ENCODE measurements around the gene IPCEF1.
A peak's percentile ranks its signal among the peaks of the same experiment; 100 is the strongest.

IPCEF1 gene, protein sequence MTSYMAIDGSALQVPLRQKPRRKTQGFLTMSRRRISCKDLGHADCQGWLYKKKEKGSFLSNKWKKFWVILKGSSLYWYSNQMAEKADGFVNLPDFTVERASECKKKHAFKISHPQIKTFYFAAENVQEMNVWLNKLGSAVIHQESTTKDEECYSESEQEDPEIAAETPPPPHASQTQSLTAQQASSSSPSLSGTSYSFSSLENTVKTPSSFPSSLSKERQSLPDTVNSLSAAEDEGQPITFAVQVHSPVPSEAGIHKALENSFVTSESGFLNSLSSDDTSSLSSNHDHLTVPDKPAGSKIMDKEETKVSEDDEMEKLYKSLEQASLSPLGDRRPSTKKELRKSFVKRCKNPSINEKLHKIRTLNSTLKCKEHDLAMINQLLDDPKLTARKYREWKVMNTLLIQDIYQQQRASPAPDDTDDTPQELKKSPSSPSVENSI

GRCh38 chr6:154356690-154357089 is at the start of gene IPCEF1:
TSS of gene IPCEF1 (minus strand) at chr6:154356803. CDS start at chr6:154265947, 90,856 bp downstream.
- FAIRE-seq, result peak; percentile 92
- DNase-seq (ENCODE audit: extremely low spot score, insufficient read length, low read depth), result no peak

GRCh38 chr6:154406301-154406700 is 49.7 kb upstream of the IPCEF1 start:
- FAIRE-seq (no peak), DNase-seq (ENCODE audit: extremely low spot score, insufficient read length, low read depth) (no peak)

GRCh38 chr6:154404791-154405400 is 48.3 kb upstream of the IPCEF1 start:
- FAIRE-seq, result no peak

DNA sequence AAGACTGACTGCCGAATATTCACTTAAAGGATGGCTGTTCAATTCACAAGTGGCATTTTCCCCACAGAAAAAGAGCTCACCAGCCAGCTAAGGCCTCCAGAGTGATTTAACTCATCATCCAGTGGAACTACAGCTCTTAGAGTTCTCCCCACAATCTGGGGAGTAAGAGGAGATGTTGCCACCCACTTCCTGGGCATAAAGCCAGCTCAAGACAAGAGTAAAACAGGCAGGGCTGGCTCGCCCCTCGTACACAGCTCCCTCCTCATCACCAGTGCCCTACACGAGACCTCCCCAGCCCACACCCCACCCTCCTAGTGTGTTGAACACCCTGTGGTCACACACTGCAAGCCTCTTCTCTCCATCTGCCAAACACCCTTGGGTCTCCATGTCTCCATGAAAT is 47.2 kb upstream of the IPCEF1 start:
- FAIRE-seq (no peak), DNase-seq (ENCODE audit: extremely low spot score, insufficient read length, low read depth) (no peak)

More at GRCh38 chr6:154404791-154405400, 48.3 kb upstream of the IPCEF1 start:
- DNase-seq (ENCODE audit: extremely low spot score, insufficient read length, low read depth), result no peak

- DNase-seq (ENCODE audit: extremely low spot score, insufficient read length, low read depth) (no peak), FAIRE-seq (no peak)
These were observed 45.6 kb upstream of the IPCEF1 start for GRCh38 chr6:154402081-154402780.

DNA sequence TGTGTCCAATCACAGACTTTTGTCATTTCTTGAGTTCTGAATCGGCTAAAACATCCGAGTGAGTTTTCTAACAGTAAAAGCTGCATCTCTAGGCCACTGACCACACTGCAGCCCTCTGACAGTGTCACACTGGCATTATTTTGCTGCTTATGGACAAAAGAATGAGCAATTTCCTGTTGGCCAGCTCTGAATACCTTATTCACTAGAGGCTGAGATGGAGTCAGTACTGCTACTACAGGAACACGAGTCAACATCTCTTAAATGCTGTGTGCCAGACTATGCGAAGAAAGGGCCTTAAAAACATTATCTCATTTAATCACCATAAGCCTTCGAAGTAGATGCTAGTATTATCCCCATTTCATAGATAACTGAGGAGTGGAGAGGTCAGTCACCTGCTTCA is 42.5 kb upstream of the IPCEF1 start:
- DNase-seq (ENCODE audit: extremely low spot score, insufficient read length, low read depth), result no peak
- no peak for FAIRE-seq

DNA sequence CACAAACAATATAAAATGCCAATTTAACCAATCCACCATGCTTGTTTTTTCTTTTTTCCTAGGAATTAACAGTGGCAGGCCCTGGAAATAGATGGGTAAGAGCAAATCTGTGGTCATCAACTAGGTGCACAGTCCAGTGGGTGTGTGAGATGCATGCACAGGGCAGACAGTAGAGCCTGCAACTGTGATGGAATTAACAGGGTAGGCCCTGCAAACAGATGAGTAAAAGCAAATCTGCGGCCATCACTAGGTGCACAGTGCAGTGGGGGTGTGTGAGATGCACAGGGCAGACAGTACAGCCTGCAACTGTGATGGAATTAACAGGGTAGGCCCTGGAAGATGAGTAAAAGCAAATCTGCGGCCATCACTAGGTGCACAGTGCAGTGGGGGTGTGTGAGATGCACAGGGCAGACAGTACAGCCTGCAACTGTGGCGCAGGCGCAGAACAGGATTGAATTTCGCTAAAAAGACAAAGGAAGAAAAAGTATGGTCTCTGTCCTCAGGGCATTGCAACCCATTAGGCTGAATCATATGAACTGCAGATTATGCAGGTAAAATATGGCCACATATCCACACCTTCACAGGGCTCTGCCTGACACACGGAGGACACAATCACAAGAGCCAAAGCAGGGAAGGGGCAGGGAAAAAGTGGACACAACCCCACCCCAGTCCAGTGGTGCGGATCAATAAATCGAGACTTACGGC is 41.0 kb upstream of the IPCEF1 start:
- DNase-seq (ENCODE audit: extremely low spot score, insufficient read length, low read depth) (no peak), FAIRE-seq (no peak)

DNA sequence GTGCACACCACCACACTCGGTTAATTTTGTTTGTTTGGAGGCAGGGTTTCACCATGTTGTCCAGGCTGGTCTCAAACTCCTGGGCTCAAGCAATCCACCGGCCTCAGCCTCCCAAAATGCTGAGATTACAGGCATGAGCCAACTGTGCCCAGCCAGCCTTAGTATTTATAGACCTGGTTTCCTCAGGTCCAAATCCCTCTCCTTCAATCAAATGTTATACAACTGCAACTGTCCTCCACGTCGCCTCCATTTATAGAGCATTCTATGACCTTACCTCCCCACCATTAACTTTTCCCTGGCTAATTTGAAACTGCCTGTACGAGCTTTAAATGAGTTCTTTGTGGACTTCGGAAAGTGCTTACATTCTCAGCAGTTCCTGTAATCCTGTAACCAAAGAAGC is 39.3 kb upstream of the IPCEF1 start:
- DNase-seq (ENCODE audit: extremely low spot score, insufficient read length, low read depth) (no peak), FAIRE-seq (no peak)

- FAIRE-seq, result no peak
- no peak for DNase-seq (ENCODE audit: extremely low spot score, insufficient read length, low read depth)
These were observed 38.7 kb upstream of the IPCEF1 start for GRCh38 chr6:154395316-154395715.

DNA sequence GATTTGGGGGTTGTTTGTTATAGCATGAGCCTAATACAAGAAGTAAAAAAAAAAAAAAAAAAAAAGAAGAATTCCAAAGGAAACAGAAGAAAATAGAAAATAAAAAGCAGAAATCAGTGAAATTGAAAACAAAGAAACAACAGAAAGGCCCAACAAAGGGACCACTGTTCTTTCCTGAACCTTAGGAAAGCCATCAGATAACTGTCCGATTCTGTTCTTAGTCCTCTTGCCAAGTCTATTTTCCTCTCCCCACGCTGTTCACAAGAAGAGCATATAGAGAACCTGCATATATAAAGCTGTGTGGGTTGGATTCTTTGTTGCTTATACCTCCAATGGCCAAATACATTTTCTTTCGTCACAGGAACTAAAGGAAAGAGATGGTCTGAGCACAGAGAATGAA is 38.0 kb upstream of the IPCEF1 start:
- DNase-seq (ENCODE audit: extremely low spot score, insufficient read length, low read depth), result no peak
- no peak for FAIRE-seq

DNA sequence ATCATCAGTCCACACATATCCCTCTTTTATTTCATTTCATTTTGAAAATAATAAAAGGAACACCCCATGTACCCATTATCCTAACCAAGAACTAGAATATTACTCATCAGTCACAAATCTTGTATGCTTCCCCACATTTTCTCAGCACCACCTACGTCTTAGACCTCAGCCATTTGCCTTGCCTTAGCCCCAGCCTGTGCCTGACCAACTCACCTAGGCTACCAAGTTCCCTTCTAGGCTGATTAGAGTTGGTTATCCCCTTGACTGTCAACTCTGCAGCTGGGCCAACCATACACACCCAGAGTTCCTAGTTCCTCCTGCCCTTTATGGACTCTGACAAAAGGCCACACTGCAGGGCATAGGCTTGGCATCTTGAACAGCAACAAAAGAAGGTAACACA is 33.4 kb upstream of the IPCEF1 start:
- DNase-seq (ENCODE audit: extremely low spot score, insufficient read length, low read depth), result no peak
- no peak for FAIRE-seq

- FAIRE-seq, result no peak
- no peak for DNase-seq (ENCODE audit: extremely low spot score, insufficient read length, low read depth)
These were observed 32.2 kb upstream of the IPCEF1 start for GRCh38 chr6:154388803-154389202.

DNA sequence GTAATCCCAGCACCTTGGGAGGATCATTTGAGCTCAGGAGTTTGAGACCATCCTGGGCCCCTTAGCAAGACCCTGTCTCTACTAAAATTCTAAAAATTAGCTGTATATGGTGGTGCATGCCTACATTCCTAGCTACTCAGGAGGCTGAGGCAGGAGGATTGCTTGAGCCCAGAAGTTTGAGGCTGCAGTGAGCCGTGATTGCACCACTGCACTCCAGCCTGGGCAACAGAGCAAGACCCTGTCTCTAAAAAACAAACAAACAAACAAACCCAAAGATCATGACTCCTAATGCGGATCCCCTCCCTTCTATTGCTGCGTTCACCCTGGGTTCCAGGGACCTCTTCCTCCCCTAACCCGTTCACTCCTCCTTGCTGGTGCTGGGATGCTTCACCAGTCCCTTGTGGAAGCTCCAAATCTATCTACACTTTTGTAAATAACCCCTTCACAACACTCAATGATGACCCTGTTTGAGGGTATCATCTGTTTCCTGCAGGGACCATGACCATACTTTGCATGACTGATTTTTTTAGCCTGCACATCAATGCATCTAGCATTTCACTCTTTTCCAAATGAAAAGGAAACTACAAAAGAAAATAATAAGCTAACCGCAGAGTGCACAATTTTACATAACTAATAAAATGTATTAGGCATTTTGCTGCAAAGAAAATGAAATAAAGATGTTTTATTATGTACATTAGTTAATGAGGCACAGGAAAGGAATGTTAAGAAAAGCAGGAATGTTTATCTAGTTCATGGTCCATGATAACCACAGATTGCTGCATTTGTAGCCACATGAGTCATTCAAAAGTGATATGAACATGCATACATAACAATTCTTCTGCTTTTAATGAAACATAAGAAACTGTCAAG is 30.5 kb upstream of the IPCEF1 start:
- DNase-seq (ENCODE audit: extremely low spot score, insufficient read length, low read depth), result no peak
- FAIRE-seq, result no peak

DNA sequence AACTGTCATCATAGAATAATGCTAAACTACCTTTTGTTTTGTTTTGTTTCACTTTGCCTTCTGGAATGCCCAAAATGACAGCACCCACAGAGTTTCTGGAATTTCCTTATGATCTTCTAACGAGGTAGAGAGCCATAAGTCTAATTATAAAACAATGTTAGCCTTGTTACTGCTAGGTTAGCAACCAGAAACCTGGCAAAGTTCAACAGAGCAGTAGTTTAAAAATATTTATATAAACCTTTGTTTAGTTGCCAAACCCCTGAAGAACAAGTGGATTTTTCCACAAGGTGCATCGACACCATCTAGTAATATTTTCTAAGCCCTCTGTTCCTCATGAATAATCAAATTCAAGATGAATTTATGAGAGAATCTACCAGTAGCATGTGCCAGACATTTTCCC is 27.6 kb upstream of the IPCEF1 start:
- no peak for DNase-seq (ENCODE audit: extremely low spot score, insufficient read length, low read depth)
- no peak for FAIRE-seq

GRCh38 chr6:154383273-154383672 is 26.7 kb upstream of the IPCEF1 start:
- FAIRE-seq (no peak), DNase-seq (ENCODE audit: extremely low spot score, insufficient read length, low read depth) (no peak)

DNA sequence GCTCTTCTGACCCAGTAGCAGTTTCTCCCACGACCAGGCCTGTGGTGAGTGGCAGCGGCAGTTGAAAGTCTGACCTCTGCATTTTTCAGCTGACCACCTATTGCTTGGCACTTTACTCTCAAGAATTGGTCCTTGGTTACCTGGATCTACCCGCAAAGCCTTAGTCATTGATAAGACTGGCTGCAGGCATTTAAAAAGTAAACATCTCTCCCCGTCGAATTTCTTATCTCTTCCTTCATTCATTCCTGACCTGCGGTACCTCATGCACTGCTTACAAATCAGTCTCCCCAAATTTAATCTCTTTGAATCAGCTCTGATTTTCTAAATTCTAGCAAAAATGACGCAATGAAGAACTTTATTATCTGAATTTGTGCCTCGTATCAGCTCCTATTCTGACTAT is 26.1 kb upstream of the IPCEF1 start:
- no peak for DNase-seq (ENCODE audit: extremely low spot score, insufficient read length, low read depth)
- FAIRE-seq, result no peak

DNA sequence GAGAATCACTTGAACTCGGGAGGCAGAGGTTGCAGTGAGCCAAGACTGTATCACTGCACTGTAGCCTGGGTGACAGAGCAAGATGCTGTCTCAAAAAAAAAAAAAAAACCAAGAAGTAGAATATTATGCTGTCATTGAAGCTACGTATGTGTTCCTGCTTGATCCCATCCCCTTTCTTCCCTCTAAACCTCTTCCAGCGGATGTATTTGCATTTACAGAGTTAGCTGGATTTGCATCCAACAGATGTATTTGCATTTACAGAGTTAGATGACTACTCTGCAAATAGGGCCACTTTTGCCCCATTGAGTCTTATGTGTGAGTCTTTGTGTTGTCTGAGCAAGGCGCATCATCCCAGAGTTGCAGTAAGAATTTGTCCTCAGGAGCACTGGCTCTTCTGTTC is 24.9 kb upstream of the IPCEF1 start:
- FAIRE-seq (no peak), DNase-seq (ENCODE audit: extremely low spot score, insufficient read length, low read depth) (no peak)

GRCh38 chr6:154380741-154381140 is 24.1 kb upstream of the IPCEF1 start:
- no peak for FAIRE-seq
- no peak for DNase-seq (ENCODE audit: extremely low spot score, insufficient read length, low read depth)

DNA sequence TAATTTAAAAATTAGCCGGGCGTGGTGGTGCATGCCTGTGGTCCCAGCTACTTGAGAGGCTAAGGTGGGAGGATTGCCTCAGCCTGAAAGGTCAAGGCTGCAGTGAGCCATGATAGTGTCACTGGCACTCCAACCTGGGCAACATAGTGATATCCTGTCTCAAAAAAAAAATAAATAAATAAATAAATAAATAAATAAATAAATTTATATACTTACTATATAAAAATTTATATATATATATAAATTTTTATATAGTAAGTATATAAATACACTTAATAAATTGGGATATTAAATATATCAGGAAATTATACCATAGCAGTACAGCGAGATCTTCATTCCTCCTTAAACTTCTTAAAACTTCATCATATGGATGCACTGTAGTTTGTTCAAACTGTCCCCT is 23.0 kb upstream of the IPCEF1 start:
- no peak for FAIRE-seq
- DNase-seq (ENCODE audit: extremely low spot score, insufficient read length, low read depth), result no peak

DNA sequence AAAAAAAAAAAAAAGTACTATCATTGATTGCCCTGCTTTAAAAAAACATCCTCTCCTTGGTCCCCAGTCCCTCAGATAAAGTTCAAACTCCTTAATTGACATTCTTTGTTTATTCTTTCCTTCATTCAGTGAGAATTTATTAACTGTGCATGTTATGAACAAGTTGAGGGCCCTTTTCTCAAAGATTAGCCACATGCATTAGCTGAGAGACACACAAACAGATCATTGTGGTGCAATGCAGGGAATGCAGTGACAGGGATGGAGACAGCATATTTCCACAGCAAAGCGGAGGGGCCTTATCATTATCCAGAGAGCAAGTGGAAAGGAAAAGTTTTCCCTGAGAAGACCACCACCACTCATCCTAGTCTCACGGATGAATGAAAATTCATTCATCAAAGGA is 21.9 kb upstream of the IPCEF1 start:
- DNase-seq (ENCODE audit: extremely low spot score, insufficient read length, low read depth), result no peak
- FAIRE-seq, result no peak

All from GM18507 (cell line).